Breast epithelium (tissue), 3 donors: ENCODE results near the gene SSTR5.

ENCODE experiments used
- CTCF ChIP-seq, 3 donors: fragments of 450-650 bp; IDR thresholded peaks; one replicate each; pipeline ENCODE4 v1.5.1; 2016 to 2017; ENCODE audit warnings: antibody characterized with exemption in 3 of 3, mild to moderate bottlenecking in 3 of 3, moderate library complexity in 3 of 3
- POLR2A ChIP-seq: fragments of 450-650 bp; IDR thresholded peaks from one replicate; pipeline ENCODE4 v1.6.1; 2016; ENCODE audit warnings: antibody characterized with exemption, mild to moderate bottlenecking, moderate library complexity
- POLR2AphosphoS5 ChIP-seq, 3 donors: sonication (generic); formaldehyde crosslinking; IDR thresholded peaks; one replicate each; pipeline ENCODE4 v1.6.1; 2017; ENCODE audit warnings: antibody characterized with exemption in 3 of 3

- TF ChIP-seq CTCF (IDR thresholded peaks at IDR 0.05), result no peak
- TF ChIP-seq POLR2A, result no peak
- TF ChIP-seq POLR2AphosphoS5 (IDR thresholded peaks at IDR 0.05), result no peak
Observed at GRCh38 chr16:1098266-1098991, 25.9 kb downstream of the SSTR5 start.
